ENCODE results near the gene NLGN3.

DNA sequence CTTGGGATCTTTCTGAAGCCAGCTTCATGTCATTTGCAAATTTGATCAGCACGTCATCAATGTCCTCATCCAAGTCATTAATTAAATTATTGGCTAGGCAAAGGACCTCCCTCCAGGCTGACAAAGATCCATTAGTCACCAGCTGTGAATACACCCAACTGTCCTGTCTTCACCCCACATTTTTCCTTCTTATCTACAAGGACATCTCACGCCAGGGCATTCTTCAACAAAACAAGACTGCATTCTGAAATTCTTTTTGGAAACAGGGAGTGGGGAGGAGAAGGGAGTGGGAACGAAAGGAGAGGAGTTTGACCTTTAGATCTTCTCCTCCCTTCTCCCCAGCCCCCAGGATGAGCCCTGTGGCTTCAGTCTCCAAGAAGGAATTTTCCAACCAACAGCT, 32.7 kb downstream of the NLGN3 start:
- TF ChIP-seq, protein P1, sequence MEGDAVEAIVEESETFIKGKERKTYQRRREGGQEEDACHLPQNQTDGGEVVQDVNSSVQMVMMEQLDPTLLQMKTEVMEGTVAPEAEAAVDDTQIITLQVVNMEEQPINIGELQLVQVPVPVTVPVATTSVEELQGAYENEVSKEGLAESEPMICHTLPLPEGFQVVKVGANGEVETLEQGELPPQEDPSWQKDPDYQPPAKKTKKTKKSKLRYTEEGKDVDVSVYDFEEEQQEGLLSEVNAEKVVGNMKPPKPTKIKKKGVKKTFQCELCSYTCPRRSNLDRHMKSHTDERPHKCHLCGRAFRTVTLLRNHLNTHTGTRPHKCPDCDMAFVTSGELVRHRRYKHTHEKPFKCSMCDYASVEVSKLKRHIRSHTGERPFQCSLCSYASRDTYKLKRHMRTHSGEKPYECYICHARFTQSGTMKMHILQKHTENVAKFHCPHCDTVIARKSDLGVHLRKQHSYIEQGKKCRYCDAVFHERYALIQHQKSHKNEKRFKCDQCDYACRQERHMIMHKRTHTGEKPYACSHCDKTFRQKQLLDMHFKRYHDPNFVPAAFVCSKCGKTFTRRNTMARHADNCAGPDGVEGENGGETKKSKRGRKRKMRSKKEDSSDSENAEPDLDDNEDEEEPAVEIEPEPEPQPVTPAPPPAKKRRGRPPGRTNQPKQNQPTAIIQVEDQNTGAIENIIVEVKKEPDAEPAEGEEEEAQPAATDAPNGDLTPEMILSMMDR (IDR thresholded peaks at IDR 0.05): no peak
- TF ChIP-seq EZH2 (IDR thresholded peaks at IDR 0.05; ENCODE audit: borderline replicate concordance, insufficient read depth, low read depth, low read length, poor library complexity, severe bottlenecking): no peak
